A549 (cell line): ENCODE results near the gene SENP6.
"Not testable (repeated sequence)": the region's sequence is repeated elsewhere in the genome, so short reads cannot be mapped to it uniquely, and the experiment has no call there.

Experiments used
- CBX8 ChIP-seq: fragments of 200-600 bp; sonication (generic); IDR thresholded peaks from 2 replicates; pipeline ENCODE4 v1.6.1; 2016
- CTCF ChIP-seq: fragments of >200 bp; sonication (Bioruptor Twin); formaldehyde crosslinking; IDR thresholded peaks from 3 replicates; pipeline ENCODE4 v1.5.1; 2016
- SMC3 ChIP-seq: fragments of >200 bp; sonication (Bioruptor Twin); formaldehyde crosslinking; IDR thresholded peaks from 3 replicates; pipeline ENCODE4 v1.6.1; 2018; ENCODE audit warnings: inconsistent platforms

DNA sequence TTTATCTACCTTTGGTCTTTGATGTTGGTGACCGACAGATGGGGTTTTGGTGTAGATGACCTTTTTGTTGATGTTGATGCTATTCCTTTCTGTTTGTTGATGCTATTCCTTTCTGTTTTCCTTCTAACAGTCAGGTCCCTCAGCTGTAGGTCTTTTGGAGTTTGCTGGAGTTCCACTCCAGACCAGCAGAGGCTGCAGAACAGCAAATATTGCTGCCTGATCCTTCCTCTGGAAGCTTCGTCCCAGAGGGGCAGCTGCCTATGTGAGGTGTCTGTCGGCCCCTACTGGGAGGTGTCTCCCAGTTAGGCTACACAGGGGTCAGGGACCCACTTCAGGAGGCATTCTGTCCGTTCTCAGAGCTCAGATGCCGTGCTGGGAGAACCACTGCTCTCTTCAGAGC, 85.9 kb downstream of the SENP6 start:
- TF ChIP-seq SMC3, CTCF, CBX8: not testable (repeated sequence)
